ENCODE measurements around the gene MECR.

Gene MECR

GRCh38 chr1:29164588-29164987 lies 66.1 kb downstream of the MECR start:
- Histone ChIP-seq H3K27me3 (no peaks in the 10 kb centered on the region), H3K27ac (no peak overlapping the region), H3K36me3 (peaks cover 24 to 56% (median 34%) of the 10 kb centered on the region in 3 donors), H3K4me1 (peaks cover 0 to 50% (median 27%) of the 10 kb centered on the region in 4 donors), H3K9me3 (no peaks in the 10 kb centered on the region), H3K4me3 (no peak overlapping the region)
- no peak for TF ChIP-seq CTCF (IDR thresholded peaks at IDR 0.05)
- intact Hi-C loops (cut with DNase I; ENCODE audit: low total_unique reads): no loop called here
- DNase-seq: no peak

- H3K4me3 ChIP-seq: no peak overlapping the region
- no peaks in the 10 kb centered on the region for H3K9me3 ChIP-seq
- H3K27ac ChIP-seq: no peak overlapping the region
- H3K36me3 ChIP-seq: peaks cover 43 to 67% (median 54%) of the 10 kb centered on the region in 3 donors
- H3K27me3 ChIP-seq: no peaks in the 10 kb centered on the region
- intact Hi-C loops (cut with DNase I; ENCODE audit: low total_unique reads): no loop called here
- DNase-seq: no peak
- no peak for TF ChIP-seq CTCF (IDR thresholded peaks at IDR 0.05)
- H3K4me1 ChIP-seq: peaks cover 0 to 37% (median 20%) of the 10 kb centered on the region in 4 donors
Observed at GRCh38 chr1:29162476-29163138, 68.1 kb downstream of the MECR start.

GRCh38 chr1:29162025-29162424 lies 68.7 kb downstream of the MECR start:
- TF ChIP-seq CTCF (IDR thresholded peaks at IDR 0.05): no peak
- Histone ChIP-seq H3K9me3 (no peaks in the 10 kb centered on the region), H3K27me3 (no peaks in the 10 kb centered on the region), H3K27ac (no peak overlapping the region), H3K4me1 (peaks cover 0 to 40% (median 23%) of the 10 kb centered on the region in 4 donors), H3K36me3 (peaks cover 43 to 67% (median 52%) of the 10 kb centered on the region in 3 donors), H3K4me3 (no peak overlapping the region)
- intact Hi-C loops (cut with DNase I; ENCODE audit: low total_unique reads): no loop called here
- no peak for DNase-seq

- H3K36me3 ChIP-seq: peaks cover 42 to 67% (median 55%) of the 10 kb centered on the region in 3 donors
- intact Hi-C loops (cut with DNase I; ENCODE audit: low total_unique reads): no loop called here
- peaks cover 0 to 46% (median 24%) of the 10 kb centered on the region in 4 donors for H3K4me1 ChIP-seq
Observed at GRCh38 chr1:29159773-29160172, 71.0 kb downstream of the MECR start.

GRCh38 chr1:29157269-29157601 lies 73.5 kb downstream of the MECR start:
- no peak for DNase-seq
- H3K4me1 ChIP-seq: peaks cover 0 to 32% (median 17%) of the 10 kb centered on the region in 4 donors
- no peak overlapping the region for H3K4me3 ChIP-seq
- intact Hi-C loops (cut with DNase I; ENCODE audit: low total_unique reads): no loop called here
- H3K27me3 ChIP-seq: no peaks in the 10 kb centered on the region
- no peak for TF ChIP-seq CTCF (IDR thresholded peaks at IDR 0.05)
- no peaks in the 10 kb centered on the region for H3K9me3 ChIP-seq
- H3K27ac ChIP-seq: no peak overlapping the region
- peaks cover 68 to 83% (median 80%) of the 10 kb centered on the region in 3 donors for H3K36me3 ChIP-seq

More at GRCh38 chr1:29159773-29160172, 71.0 kb downstream of the MECR start:
- no peak overlapping the region for H3K27ac ChIP-seq
- no peaks in the 10 kb centered on the region for H3K9me3 ChIP-seq
- no peaks in the 10 kb centered on the region for H3K27me3 ChIP-seq
- TF ChIP-seq CTCF (IDR thresholded peaks at IDR 0.05): no peak
- no peak for DNase-seq
- H3K4me3 ChIP-seq: no peak overlapping the region

All from tibial artery (tissue), 4 donors.